ENCODE measurements around the gene PRKAR1B. TPM values are rescaled to one million over a fixed set of nuclear protein-coding genes. Genes with fewer than 3 reads are reported as not detected.
A peak's percentile ranks its signal among the peaks of the same experiment; 100 is the strongest.

PRKAR1B gene
- total RNA-seq, 1 donor from 2014 or later, result 19.3 TPM

GRCh38 chr7:586494-586893, 140.6 kb downstream of the PRKAR1B start:
- Histone ChIP-seq H3K27ac (ENCODE audit: low read depth, low read length) (no peak overlapping the region), H3K9ac (ENCODE audit: low read depth in 1 of 3, low read length in 3 of 3) (no peak overlapping the region), H3K9me3 (ENCODE audit: control insufficient read depth in 3 of 3, low read length in 3 of 3) (peaks cover 0 to 3% (median 0%) of the 10 kb centered on the region in 3 donors), H3K4me1 (ENCODE audit: control insufficient read depth in 3 of 3, insufficient read depth in 3 of 3, low read length in 3 of 3) (peaks cover 6 to 16% (median 6%) of the 10 kb centered on the region in 3 donors), H3K36me3 (ENCODE audit: control insufficient read depth in 3 of 3, insufficient read depth in 3 of 3, low read length in 3 of 3) (peaks cover 0 to 2% (median 0%) of the 10 kb centered on the region in 3 donors), H3K27me3 (ENCODE audit: control insufficient read depth in 3 of 3, insufficient read depth in 3 of 3, low read length in 3 of 3) (peaks cover 0 to 6% (median 0%) of the 10 kb centered on the region in 3 donors), H3K4me3 (ENCODE audit: low read length in 3 of 3) (no peak overlapping the region)

- H3K9ac ChIP-seq (ENCODE audit: low read depth in 1 of 3, low read length in 3 of 3), result no peak overlapping the region
- no peak overlapping the region for H3K4me3 ChIP-seq (ENCODE audit: low read length in 3 of 3)
- H3K36me3 ChIP-seq (ENCODE audit: control insufficient read depth in 3 of 3, insufficient read depth in 3 of 3, low read length in 3 of 3), result peaks cover 0 to 2% (median 0%) of the 10 kb centered on the region in 3 donors
- H3K27ac ChIP-seq (ENCODE audit: low read depth, low read length), result no peak overlapping the region
- no peaks in the 10 kb centered on the region for H3K27me3 ChIP-seq (ENCODE audit: control insufficient read depth in 3 of 3, insufficient read depth in 3 of 3, low read length in 3 of 3)
- H3K9me3 ChIP-seq (ENCODE audit: control insufficient read depth in 3 of 3, low read length in 3 of 3), result peaks cover 0 to 3% (median 0%) of the 10 kb centered on the region in 3 donors
- peaks cover under 1 to 10% (median 4%) of the 10 kb centered on the region in 3 donors for H3K4me1 ChIP-seq (ENCODE audit: control insufficient read depth in 3 of 3, insufficient read depth in 3 of 3, low read length in 3 of 3)
Measured at GRCh38 chr7:585873-586272, 141.2 kb downstream of the PRKAR1B start.

GRCh38 chr7:585229-585711, 141.8 kb downstream of the PRKAR1B start:
- H3K9me3 ChIP-seq (ENCODE audit: control insufficient read depth in 3 of 3, low read length in 3 of 3), result peaks cover 0 to 3% (median 0%) of the 10 kb centered on the region in 3 donors
- no peak overlapping the region for H3K27ac ChIP-seq (ENCODE audit: low read depth, low read length)
- H3K9ac ChIP-seq (ENCODE audit: low read depth in 1 of 3, low read length in 3 of 3), result peak overlapping the region in 1 of 3 donors; percentile 40

GRCh38 chr7:584820-585219, 142.3 kb downstream of the PRKAR1B start:
- Histone ChIP-seq H3K4me3 (ENCODE audit: low read length in 3 of 3) (no peak overlapping the region), H3K9me3 (ENCODE audit: control insufficient read depth in 3 of 3, low read length in 3 of 3) (peaks cover 0 to 3% (median 0%) of the 10 kb centered on the region in 3 donors), H3K4me1 (ENCODE audit: control insufficient read depth in 3 of 3, insufficient read depth in 3 of 3, low read length in 3 of 3) (peaks cover 0 to 9% (median 3%) of the 10 kb centered on the region in 3 donors), H3K27me3 (ENCODE audit: control insufficient read depth in 3 of 3, insufficient read depth in 3 of 3, low read length in 3 of 3) (no peaks in the 10 kb centered on the region), H3K36me3 (ENCODE audit: control insufficient read depth in 3 of 3, insufficient read depth in 3 of 3, low read length in 3 of 3) (peaks cover 0 to 2% (median 0%) of the 10 kb centered on the region in 3 donors), H3K9ac (ENCODE audit: low read depth in 1 of 3, low read length in 3 of 3) (no peak overlapping the region), H3K27ac (ENCODE audit: low read depth, low read length) (no peak overlapping the region)

More at GRCh38 chr7:585229-585711, 141.8 kb downstream of the PRKAR1B start:
- peaks cover 0 to 9% (median 3%) of the 10 kb centered on the region in 3 donors for H3K4me1 ChIP-seq (ENCODE audit: control insufficient read depth in 3 of 3, insufficient read depth in 3 of 3, low read length in 3 of 3)
- peaks cover 0 to 2% (median 0%) of the 10 kb centered on the region in 3 donors for H3K36me3 ChIP-seq (ENCODE audit: control insufficient read depth in 3 of 3, insufficient read depth in 3 of 3, low read length in 3 of 3)
- no peaks in the 10 kb centered on the region for H3K27me3 ChIP-seq (ENCODE audit: control insufficient read depth in 3 of 3, insufficient read depth in 3 of 3, low read length in 3 of 3)
- no peak overlapping the region for H3K4me3 ChIP-seq (ENCODE audit: low read length in 3 of 3)

- Histone ChIP-seq H3K36me3 (ENCODE audit: control insufficient read depth in 3 of 3, insufficient read depth in 3 of 3, low read length in 3 of 3) (peaks cover 0 to 2% (median 0%) of the 10 kb centered on the region in 3 donors), H3K4me3 (ENCODE audit: low read length in 3 of 3) (no peak overlapping the region), H3K27ac (ENCODE audit: low read depth, low read length) (no peak overlapping the region), H3K9me3 (ENCODE audit: control insufficient read depth in 3 of 3, low read length in 3 of 3) (peaks cover 0 to 3% (median 0%) of the 10 kb centered on the region in 3 donors), H3K4me1 (ENCODE audit: control insufficient read depth in 3 of 3, insufficient read depth in 3 of 3, low read length in 3 of 3) (peaks cover 0 to 9% (median 3%) of the 10 kb centered on the region in 3 donors), H3K27me3 (ENCODE audit: control insufficient read depth in 3 of 3, insufficient read depth in 3 of 3, low read length in 3 of 3) (peaks cover 0 to 4% (median 0%) of the 10 kb centered on the region in 3 donors), H3K9ac (ENCODE audit: low read depth in 1 of 3, low read length in 3 of 3) (no peak overlapping the region)
Measured at GRCh38 chr7:584122-584465, 143.0 kb downstream of the PRKAR1B start.

- H3K36me3 ChIP-seq (ENCODE audit: control insufficient read depth in 3 of 3, insufficient read depth in 3 of 3, low read length in 3 of 3), result peaks cover 0 to 3% (median 2%) of the 10 kb centered on the region in 3 donors
- peaks cover 0 to 3% (median 0%) of the 10 kb centered on the region in 3 donors for H3K9me3 ChIP-seq (ENCODE audit: control insufficient read depth in 3 of 3, low read length in 3 of 3)
- peaks cover 0 to 9% (median 3%) of the 10 kb centered on the region in 3 donors for H3K4me1 ChIP-seq (ENCODE audit: control insufficient read depth in 3 of 3, insufficient read depth in 3 of 3, low read length in 3 of 3)
- no peak overlapping the region for H3K27ac ChIP-seq (ENCODE audit: low read depth, low read length)
- peaks cover 0 to 6% (median 0%) of the 10 kb centered on the region in 3 donors for H3K27me3 ChIP-seq (ENCODE audit: control insufficient read depth in 3 of 3, insufficient read depth in 3 of 3, low read length in 3 of 3)
- H3K9ac ChIP-seq (ENCODE audit: low read depth in 1 of 3, low read length in 3 of 3), result no peak overlapping the region
- H3K4me3 ChIP-seq (ENCODE audit: low read length in 3 of 3), result no peak overlapping the region
Measured at GRCh38 chr7:583410-584121, 143.5 kb downstream of the PRKAR1B start.

GRCh38 chr7:582931-583330, 144.2 kb downstream of the PRKAR1B start:
- Histone ChIP-seq H3K9ac (ENCODE audit: low read depth in 1 of 3, low read length in 3 of 3) (no peak overlapping the region), H3K9me3 (ENCODE audit: control insufficient read depth in 3 of 3, low read length in 3 of 3) (peaks cover 0 to 3% (median 0%) of the 10 kb centered on the region in 3 donors), H3K36me3 (ENCODE audit: control insufficient read depth in 3 of 3, insufficient read depth in 3 of 3, low read length in 3 of 3) (peaks cover 0 to 3% (median 2%) of the 10 kb centered on the region in 3 donors), H3K4me1 (ENCODE audit: control insufficient read depth in 3 of 3, insufficient read depth in 3 of 3, low read length in 3 of 3) (peaks cover 0 to 6% (median 3%) of the 10 kb centered on the region in 3 donors), H3K4me3 (ENCODE audit: low read length in 3 of 3) (no peak overlapping the region), H3K27ac (ENCODE audit: low read depth, low read length) (no peak overlapping the region), H3K27me3 (ENCODE audit: control insufficient read depth in 3 of 3, insufficient read depth in 3 of 3, low read length in 3 of 3) (peaks cover under 1 to 7% (median 2%) of the 10 kb centered on the region in 3 donors)

GRCh38 chr7:582081-582835, 144.8 kb downstream of the PRKAR1B start:
- peaks cover 0 to 3% (median 0%) of the 10 kb centered on the region in 3 donors for H3K9me3 ChIP-seq (ENCODE audit: control insufficient read depth in 3 of 3, low read length in 3 of 3)
- peaks cover 0 to 3% (median 3%) of the 10 kb centered on the region in 3 donors for H3K4me1 ChIP-seq (ENCODE audit: control insufficient read depth in 3 of 3, insufficient read depth in 3 of 3, low read length in 3 of 3)
- no peak overlapping the region for H3K9ac ChIP-seq (ENCODE audit: low read depth in 1 of 3, low read length in 3 of 3)
- H3K36me3 ChIP-seq (ENCODE audit: control insufficient read depth in 3 of 3, insufficient read depth in 3 of 3, low read length in 3 of 3), result peaks cover 0 to 3% (median 2%) of the 10 kb centered on the region in 3 donors
- no peak overlapping the region for H3K27ac ChIP-seq (ENCODE audit: low read depth, low read length)
- peaks cover 5 to 13% (median 7%) of the 10 kb centered on the region in 3 donors for H3K27me3 ChIP-seq (ENCODE audit: control insufficient read depth in 3 of 3, insufficient read depth in 3 of 3, low read length in 3 of 3)
- H3K4me3 ChIP-seq (ENCODE audit: low read length in 3 of 3), result no peak overlapping the region

GRCh38 chr7:578386-578785, 148.7 kb downstream of the PRKAR1B start:
- H3K27me3 ChIP-seq (ENCODE audit: control insufficient read depth in 3 of 3, insufficient read depth in 3 of 3, low read length in 3 of 3), result peaks cover 23 to 35% (median 32%) of the 10 kb centered on the region in 3 donors
- H3K4me1 ChIP-seq (ENCODE audit: control insufficient read depth in 3 of 3, insufficient read depth in 3 of 3, low read length in 3 of 3), result peaks cover 2 to 15% (median 10%) of the 10 kb centered on the region in 3 donors
- H3K9me3 ChIP-seq (ENCODE audit: control insufficient read depth in 3 of 3, low read length in 3 of 3), result no peaks in the 10 kb centered on the region
- H3K9ac ChIP-seq (ENCODE audit: low read depth in 1 of 3, low read length in 3 of 3), result no peak overlapping the region
- peaks cover 0 to 3% (median 0%) of the 10 kb centered on the region in 3 donors for H3K36me3 ChIP-seq (ENCODE audit: control insufficient read depth in 3 of 3, insufficient read depth in 3 of 3, low read length in 3 of 3)
- H3K4me3 ChIP-seq (ENCODE audit: low read length in 3 of 3), result no peak overlapping the region
- no peak overlapping the region for H3K27ac ChIP-seq (ENCODE audit: low read depth, low read length)
